NCI-H82 treated with DMSO at 0.1 percent for 48 hours (cell line): ENCODE results near the gene LRRK1.

ENCODE experiments used
- DNase-seq: peaks from one replicate; lab custom pipeline; 2025; ENCODE audit not compliant: unreplicated experiment; lab: John Stamatoyannopoulos, UW

LRRK1 gene

DNA sequence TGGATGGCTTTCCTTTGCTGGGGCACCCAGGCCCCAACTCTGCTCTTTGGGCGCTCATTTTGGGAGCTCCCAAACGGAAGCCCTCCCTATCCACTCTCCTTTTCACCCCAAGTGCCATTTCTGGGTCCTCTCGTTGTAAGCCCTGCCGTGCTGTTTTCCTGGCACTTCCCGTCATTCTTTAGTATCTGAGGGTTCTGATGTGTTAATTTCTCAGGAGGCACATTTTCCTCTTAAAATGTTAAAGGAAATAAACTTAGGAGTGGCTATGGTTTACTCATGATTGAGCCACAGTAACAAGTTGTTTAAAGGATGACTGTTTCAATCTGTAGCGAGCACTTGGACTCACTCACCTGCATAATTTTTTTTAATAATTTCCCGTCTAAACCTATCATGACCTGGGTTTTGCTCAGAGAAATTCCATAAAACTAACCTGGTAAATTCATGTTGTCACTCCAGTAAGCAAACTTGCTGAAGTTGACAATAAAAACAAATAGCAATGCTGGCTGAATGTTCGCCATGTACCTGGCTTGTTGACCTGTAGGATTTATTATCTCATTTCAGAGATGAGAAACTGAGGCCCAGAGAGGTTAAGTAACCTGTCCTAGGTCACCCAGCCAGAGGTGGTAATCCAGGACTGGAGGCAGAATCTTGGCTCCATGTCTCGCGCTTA, 29.0 kb upstream of the LRRK1 start:
- DNase-seq, result no peak

DNA sequence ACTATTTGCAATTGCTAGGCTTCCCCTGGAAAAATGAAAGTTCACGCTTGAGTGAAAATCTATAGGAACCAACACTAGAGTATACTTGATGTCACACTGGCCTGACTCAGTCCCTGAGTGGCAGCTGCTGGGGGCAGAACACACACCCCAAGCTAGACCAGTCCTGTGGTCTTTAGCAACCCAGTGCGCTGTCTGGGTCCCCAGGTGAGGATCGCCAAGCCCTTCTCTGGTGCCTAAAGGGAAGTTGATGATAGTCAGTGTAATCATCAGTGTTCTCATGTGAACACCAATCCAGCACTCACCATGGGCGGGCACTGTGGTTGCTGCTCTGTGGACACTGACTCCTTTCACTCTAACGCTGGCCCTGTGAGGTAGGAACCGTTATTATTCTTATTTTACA, 28.3 kb upstream of the LRRK1 start:
- DNase-seq, result no peak

GRCh38 chr15:100891307-100892012, 27.7 kb upstream of the LRRK1 start:
- no peak for DNase-seq

DNA sequence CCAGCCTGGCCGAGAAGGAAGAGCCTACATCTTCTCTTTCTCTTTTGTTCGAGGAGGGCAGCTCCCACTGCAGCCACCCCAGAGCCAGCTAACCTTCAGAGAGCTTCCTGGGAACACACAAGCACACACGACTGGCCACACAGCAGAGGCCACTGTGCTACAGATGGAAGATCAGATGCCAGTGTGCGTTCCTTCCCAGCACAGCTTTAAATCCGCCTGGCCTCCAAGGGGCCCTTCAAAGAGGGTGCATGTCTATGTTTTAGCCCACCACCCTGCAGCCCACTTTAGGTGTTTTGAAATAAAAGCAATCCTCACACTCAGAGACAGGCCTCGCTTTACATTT, 27.2 kb upstream of the LRRK1 start:
- DNase-seq, result no peak

DNA sequence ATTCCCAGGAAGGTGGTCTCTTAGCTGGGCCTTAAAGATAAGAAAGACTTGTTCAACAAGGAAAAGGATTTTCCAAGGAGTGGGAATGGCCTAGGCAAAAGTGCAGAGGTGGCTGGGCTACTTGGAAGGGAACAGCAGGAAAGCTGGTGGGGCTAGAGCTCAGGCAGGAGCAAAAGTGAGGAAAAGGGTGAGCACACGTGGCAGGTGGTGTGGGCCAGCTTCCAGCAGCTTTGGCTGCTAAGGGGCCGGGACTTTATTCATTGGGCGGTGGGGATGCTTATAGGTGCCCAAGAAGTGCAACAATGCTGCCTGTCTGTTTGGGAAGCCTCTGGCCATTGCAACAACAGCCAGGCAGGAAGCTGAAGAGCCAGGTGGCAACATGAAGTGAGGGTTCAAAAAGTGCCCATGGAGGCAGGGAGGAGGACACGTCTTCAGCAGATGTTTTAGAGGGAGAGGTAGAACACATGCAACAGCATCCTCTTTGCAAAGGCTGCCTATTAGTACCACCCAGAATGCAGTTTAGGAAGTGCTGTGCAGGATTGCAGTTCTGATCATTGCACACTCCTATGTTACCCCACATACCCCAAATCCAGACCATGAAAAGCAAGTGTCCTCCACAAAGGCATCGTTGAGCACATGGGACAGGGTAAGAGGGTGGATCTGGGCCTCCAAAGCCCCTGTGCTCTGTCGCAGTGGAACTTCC, 25.7 kb upstream of the LRRK1 start:
- DNase-seq, result no peak

DNA sequence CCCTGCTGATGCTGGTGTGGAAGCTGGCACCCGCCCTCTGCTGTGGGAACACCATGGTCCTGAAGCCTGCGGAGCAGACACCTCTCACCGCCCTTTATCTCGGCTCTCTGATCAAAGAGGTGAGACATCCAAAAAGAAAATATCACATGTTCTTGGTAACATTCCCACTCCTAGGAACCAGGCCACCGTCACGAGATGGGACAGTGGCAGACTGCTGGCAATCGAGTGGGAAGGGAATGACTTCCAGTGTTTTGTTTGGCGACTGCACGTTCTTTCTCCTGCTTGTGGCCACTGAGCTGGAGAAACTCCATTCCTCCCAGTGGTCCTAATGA, 25.2 kb upstream of the LRRK1 start:
- DNase-seq, result no peak

DNA sequence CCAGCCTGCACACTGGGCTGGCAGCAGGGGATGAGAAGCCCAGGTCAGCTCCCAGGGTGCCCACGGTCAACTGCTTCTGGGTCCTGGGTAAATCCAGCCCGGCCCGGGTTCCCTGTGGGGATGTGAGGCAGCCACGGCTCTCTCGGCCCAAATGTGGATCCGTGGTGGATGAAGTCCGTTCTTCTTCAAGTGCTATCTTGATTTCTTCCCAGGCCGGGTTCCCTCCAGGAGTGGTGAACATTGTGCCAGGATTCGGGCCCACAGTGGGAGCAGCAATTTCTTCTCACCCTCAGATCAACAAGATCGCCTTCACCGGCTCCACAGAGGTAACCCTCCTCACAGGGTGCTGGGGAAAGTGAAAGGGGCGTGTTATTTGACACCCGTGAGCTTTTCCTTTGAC, 23.4 kb upstream of the LRRK1 start:
- DNase-seq, result no peak

GRCh38 chr15:100897221-100898151, 21.7 kb upstream of the LRRK1 start:
- DNase-seq, result no peak

- no peak for DNase-seq
These were observed 21.0 kb upstream of the LRRK1 start for GRCh38 chr15:100898152-100898490.

DNA sequence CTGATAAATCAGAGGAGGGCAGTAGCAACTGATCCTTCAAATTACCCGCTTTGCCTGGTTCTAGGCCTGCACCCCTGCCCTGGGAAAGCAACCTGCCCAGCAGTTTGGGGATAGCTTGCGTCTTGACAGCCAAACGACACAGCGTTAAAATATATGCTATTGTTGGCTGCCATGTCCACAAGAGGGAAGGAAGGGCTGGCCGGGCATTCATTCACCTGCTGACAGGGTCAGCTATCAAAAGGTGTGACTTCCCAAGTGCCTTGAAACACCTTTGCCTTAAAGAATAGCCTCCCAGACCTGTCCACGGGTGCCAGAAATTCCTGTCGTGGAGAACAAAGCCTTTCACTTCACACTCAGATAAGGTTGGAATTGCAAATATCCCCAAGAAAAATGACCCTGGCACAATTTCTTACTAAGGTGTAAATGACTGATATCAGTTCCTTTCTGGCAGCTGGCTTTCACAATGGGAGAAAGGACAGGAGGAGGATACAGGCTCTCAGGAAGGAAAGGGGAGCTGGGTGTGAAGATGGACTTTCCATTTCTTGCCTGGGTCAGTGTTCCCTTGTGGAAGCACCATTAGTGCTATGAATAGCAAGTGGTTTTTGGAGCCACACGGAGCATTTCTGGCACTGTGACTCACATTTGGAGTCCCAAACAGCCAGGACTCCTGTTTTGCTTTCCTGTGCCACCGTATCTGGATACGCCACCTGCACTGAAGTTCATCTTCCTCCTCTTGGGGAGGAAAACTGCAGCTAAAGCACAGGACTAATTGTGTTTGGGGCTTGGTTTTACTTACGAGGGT, 20.3 kb upstream of the LRRK1 start:
- no peak for DNase-seq

DNA sequence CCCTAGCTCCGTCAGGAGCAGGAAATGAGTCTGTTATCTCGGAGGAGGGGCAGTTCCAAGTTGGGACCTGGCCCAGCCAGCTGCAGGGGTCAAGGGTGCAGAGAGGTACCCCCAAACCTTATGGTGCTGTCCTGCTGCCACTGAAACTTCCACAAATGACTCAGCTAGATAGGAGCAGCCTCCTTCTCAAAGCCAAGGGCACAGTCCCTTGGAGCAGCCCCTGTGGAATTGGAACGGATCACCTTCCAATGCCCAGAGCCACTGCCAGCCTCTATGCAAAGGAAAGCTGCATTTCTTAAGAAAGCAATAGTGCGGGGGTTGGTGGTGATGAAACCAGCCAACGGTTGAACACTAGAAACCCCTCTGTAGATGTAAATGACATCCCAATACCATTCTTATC, 19.6 kb upstream of the LRRK1 start:
- DNase-seq, result no peak

DNA sequence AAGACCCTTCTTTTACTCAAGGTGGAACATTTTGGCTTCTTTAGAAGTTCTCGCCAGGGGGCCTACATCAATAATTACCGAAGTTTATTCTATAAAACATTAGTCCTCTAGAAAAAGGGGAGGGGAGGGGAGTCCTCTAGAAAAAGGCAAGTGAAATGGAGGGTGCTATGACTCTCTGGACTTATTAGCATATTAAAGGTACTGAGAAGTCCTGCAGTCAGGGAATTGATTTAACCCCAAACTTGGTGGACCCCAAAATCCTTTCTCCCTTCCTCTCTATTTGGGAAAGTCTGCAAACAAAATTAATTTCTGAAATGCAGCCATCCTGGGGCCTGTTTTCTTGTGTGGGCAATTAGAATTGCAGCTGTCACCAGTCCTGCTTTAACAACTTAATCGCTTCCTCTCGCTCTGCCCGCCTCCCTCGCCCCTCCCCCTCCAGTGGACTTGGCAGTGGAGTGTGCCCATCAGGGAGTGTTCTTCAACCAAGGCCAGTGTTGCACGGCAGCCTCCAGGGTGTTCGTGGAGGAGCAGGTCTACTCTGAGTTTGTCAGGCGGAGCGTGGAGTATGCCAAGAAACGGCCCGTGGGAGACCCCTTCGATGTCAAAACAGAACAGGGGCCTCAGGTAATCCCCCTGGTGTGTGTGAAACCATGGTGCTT, 18.9 kb upstream of the LRRK1 start:
- DNase-seq, result no peak

GRCh38 chr15:100900795-100901169, 18.4 kb upstream of the LRRK1 start:
- DNase-seq, result no peak

GRCh38 chr15:100901296-100901695, 17.9 kb upstream of the LRRK1 start:
- DNase-seq, result no peak

- DNase-seq, result no peak
These were observed 17.3 kb upstream of the LRRK1 start for GRCh38 chr15:100901702-100902435.

GRCh38 chr15:100902436-100903167, 16.6 kb upstream of the LRRK1 start:
- no peak for DNase-seq

DNA sequence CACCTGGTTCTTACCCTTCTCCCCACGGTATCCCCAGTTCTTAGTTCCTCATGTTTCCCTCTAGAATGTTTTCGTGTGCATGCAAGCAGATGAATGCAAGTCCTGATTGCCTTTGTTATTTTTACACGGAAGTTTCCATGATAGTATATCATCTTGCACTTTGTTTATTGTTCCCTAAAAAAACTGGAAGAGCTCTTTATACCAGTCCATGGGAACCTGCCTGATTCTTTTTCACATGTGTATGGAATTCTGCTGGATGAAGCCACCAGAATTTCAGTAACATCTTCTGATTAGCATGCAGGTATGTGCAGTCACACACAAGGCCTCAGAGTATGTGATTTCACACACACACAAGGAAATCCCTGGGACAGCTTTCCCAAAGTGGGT, 16.0 kb upstream of the LRRK1 start:
- no peak for DNase-seq

DNA sequence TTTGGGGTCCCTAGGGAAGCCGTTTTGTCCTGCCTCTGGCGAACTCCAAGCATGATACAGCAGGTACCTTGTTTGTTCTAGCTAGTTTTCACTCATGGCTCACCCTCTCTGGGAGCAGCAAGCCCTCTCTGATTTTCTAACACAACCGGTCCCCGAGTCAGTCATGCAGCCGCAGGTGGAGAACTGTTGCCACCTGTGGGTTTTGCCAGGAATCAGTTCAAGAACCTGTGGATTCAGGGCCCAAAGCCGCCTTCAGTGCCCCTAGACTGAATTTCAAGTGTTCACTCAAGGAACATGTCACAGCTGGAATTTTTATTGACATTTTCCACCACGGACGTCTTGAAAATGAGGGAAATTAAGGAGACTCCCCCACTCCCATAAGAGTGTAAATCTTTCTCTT, 13.3 kb upstream of the LRRK1 start:
- DNase-seq, result no peak

DNA sequence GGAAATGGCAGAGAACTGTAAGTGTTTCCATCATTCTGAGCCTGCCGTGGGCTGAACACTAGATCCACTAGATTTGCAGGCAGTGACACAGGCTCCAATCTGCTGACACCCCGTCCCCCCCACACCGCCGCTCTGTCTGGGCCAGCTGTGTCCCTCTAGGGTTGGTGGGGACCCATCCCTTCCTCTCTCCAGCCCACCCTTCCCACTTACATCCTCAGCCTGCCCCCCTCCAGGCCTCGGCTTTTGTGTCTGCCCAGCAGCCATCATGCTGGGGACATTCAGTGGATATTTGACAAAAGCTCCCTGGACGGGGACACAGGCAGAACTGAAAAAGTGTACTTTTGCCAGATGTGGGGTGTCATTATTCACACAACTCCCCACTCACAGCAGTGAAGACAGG, 10.7 kb upstream of the LRRK1 start:
- DNase-seq, result no peak
